GM12878 (cell line): ENCODE measurements around the gene EXO1. TPM values are rescaled to one million over a fixed set of nuclear protein-coding genes. Genes with fewer than 3 reads are reported as not detected.

Experiments
- ATAC-seq: fragments of 200-7000 bp; cut with Tn5 transposase; 3 replicates; pipeline ENCODE4 v1.9.1; 2020; ENCODE audit warnings: mild to moderate bottlenecking, moderate library complexity
- BruUV-seq: library from RNA; stranded (reverse); fragments of 400-500 nt; replicated peaks from 2 replicates; lab custom pipeline; 2021; lab: Mats Ljungman, UMichigan
- CTCF ChIA-PET: fragments of 300-600 bp; sonication (Branson Sonifier 250); formaldehyde crosslinking; extraction: SDS; loops from one replicate; lab custom pipeline; 2021; ENCODE audit warnings: inconsistent platforms; lab: Yijun Ruan, JAX
- POLR2A ChIA-PET: fragments of 350-600 bp; formaldehyde crosslinking; extraction: SDS; loops from one replicate; lab custom pipeline; 2021; ENCODE audit warnings: inconsistent platforms; lab: Charles Lee
- RAD21 ChIA-PET: fragments of 300-600 bp; sonication (Branson Sonifier 250); formaldehyde crosslinking; loops from one replicate; lab custom pipeline; 2023; ENCODE audit warnings: antibody characterized with exemption; ENCODE audit not compliant: unreplicated experiment; lab: Charles Lee
- SMC1A ChIA-PET: fragments of 300-600 bp; sonication (Branson Sonifier 250); formaldehyde crosslinking; loops from one replicate; lab custom pipeline; 2023; ENCODE audit not compliant: unreplicated experiment, uncharacterized antibody; lab: Charles Lee
- DNase-seq: peaks from one replicate; pipeline ENCODE4 v3.0.0-alpha.2; 2011; ENCODE audit warnings: low read depth, low spot score
- FAIRE-seq: peaks from 3 replicates; lab custom pipeline; 2011; peaks lifted over from hg19 to GRCh38; lab: Jason Lieb, UNC
- H2AFZ ChIP-seq: 2 replicates; pipeline ENCODE4 v1.6.0; 2011; ENCODE audit warnings: low read depth, low read length, control low read depth; ENCODE audit not compliant: control insufficient read depth
- H3K27ac ChIP-seq: 2 replicates; pipeline ENCODE4 v1.5.1; 2011; ENCODE audit warnings: control low read depth; ENCODE audit not compliant: control insufficient read depth, insufficient read depth
- H3K27me3 ChIP-seq, 2 experiments: replicated peaks in 1 of 2; 2 replicates each; pipeline versions ENCODE4 v1.6.0 to v1.6.1; 2011; ENCODE audit warnings: low read length in 1 of 2; ENCODE audit not compliant: control insufficient read depth in 2 of 2, insufficient read depth in 2 of 2
- H3K36me3 ChIP-seq, 2 experiments: 2 replicates each; pipeline ENCODE4 v1.5.1; 2011; ENCODE audit warnings: low read length in 1 of 2; ENCODE audit not compliant: control insufficient read depth in 2 of 2, insufficient read depth in 2 of 2
- H3K4me1 ChIP-seq: 2 replicates; pipeline ENCODE4 v1.6.1; 2011; ENCODE audit warnings: mild to moderate bottlenecking, low read length, moderate library complexity, mixed read lengths; ENCODE audit not compliant: control insufficient read depth, insufficient read depth
- H3K4me2 ChIP-seq: 2 replicates; pipeline ENCODE4 v1.6.0; 2011; ENCODE audit warnings: control low read depth; ENCODE audit not compliant: control insufficient read depth, insufficient read depth
- H3K4me3 ChIP-seq: fragments of 200-600 bp; sonication (generic); 2 replicates; pipeline ENCODE4 v1.5.1; 2016
- H3K79me2 ChIP-seq: 2 replicates; pipeline ENCODE4 v1.6.0; 2011; ENCODE audit warnings: low read length; ENCODE audit not compliant: control insufficient read depth, insufficient read depth
- H3K9ac ChIP-seq: 2 replicates; pipeline ENCODE4 v1.8.0; 2011; ENCODE audit warnings: low read length, control low read depth, mixed read lengths; ENCODE audit not compliant: control insufficient read depth, insufficient read depth
- H3K9me3 ChIP-seq: replicated peaks from 3 replicates; pipeline ENCODE4 v1.5.1; 2011; ENCODE audit warnings: mild to moderate bottlenecking, low read length; ENCODE audit not compliant: control insufficient read depth, insufficient read depth
- H4K20me1 ChIP-seq: 2 replicates; pipeline ENCODE4 v1.6.0; 2011; ENCODE audit not compliant: control insufficient read depth, insufficient read depth
- CEBPB ChIP-seq, 2 experiments: fragments of 150-350 bp in 1 of 2; IDR thresholded peaks; 2 replicates each; pipeline ENCODE4 v1.6.1; 2012 to 2014; ENCODE audit warnings: low read depth in 2 of 2, low read length in 2 of 2, borderline replicate concordance in 1 of 2, inconsistent platforms in 1 of 2
- CEBPZ ChIP-seq: fragments of 150-350 bp; IDR thresholded peaks from 2 replicates; pipeline ENCODE4 v1.6.1; 2016; ENCODE audit warnings: low read depth, low read length
- CUX1 ChIP-seq: IDR thresholded peaks from 2 replicates; pipeline ENCODE4 v1.6.1; 2012; ENCODE audit warnings: improper control_type of control experiment, low read depth, low read length; ENCODE audit not compliant: insufficient replicate concordance
- EP300 ChIP-seq, 2 experiments: fragments of 150-350 bp in 1 of 2; IDR thresholded peaks; 2 replicates each; pipeline ENCODE4 v1.6.1; 2011 to 2012; ENCODE audit warnings: low read depth in 2 of 2, low read length in 2 of 2, borderline replicate concordance in 1 of 2, improper control_type of control experiment in 1 of 2, inconsistent platforms in 1 of 2; ENCODE audit not compliant: control insufficient read depth in 1 of 2
- HCFC1 ChIP-seq: fragments of 150-350 bp; IDR thresholded peaks from 2 replicates; pipeline ENCODE4 v1.6.1; 2014; ENCODE audit warnings: low read length
- MEF2B ChIP-seq: fragments of 450-650 bp; IDR thresholded peaks from 2 replicates; pipeline ENCODE4 v1.6.1; 2018; ENCODE audit warnings: mild to moderate bottlenecking, moderate library complexity; ENCODE audit not compliant: partially characterized antibody, poor library complexity, severe bottlenecking
- NFIC ChIP-seq: IDR thresholded peaks from 2 replicates; pipeline ENCODE4 v1.6.1; 2012; ENCODE audit warnings: low read depth, mild to moderate bottlenecking, inconsistent platforms, low read length, moderate library complexity
- TAF1 ChIP-seq: IDR thresholded peaks from 2 replicates; pipeline ENCODE4 v1.6.1; 2011; ENCODE audit warnings: mild to moderate bottlenecking, low read depth, low read length, borderline replicate concordance
- WGBS: methylation state at CpG from one replicate; pipeline ENCODE4 v1.1.6; 2016; ENCODE audit warnings: low lambda C conversion rate; ENCODE audit not compliant: insufficient replicate concordance, insufficient coverage; ENCODE audit errors: missing lambda C conversion rate; 5-methylcytosine and 5-hydroxymethylcytosine counted together
- in situ Hi-C: fragments of 300-500 bp; cut with MboI; formaldehyde crosslinking; loops from 9 replicates; pipeline ENCODE4 v1.14.3; 2018; ENCODE audit warnings: mixed read lengths
- intact Hi-C: fragments of 100-400 bp; cut with micrococcal nuclease; formaldehyde crosslinking; loops from one replicate; pipeline ENCODE4 v1.14.2; 2022; ENCODE audit not compliant: unreplicated experiment
- polyA plus RNA-seq, 11 experiments: library from polyadenylated mRNA; depleted of rRNA in 4 of 11; unstranded in 6 of 11; stranded (reverse) in 5 of 11; fragments of >200 nt; fragmentation: Nextera tagmentation in 4 of 11; fragmentation: Illumina TruSeq in 1 of 11; extraction: Ambion mirVana in 4 of 11; extraction: Trizol in 1 of 11; gene quantifications; 1 replicate in 1 of 11; 2 replicates in 10 of 11; pipeline versions ENCODE4 v1.2.1 to v1.2.3, GENCODE V29; 2011 to 2016; ENCODE audit warnings: inconsistent platforms in 2 of 11, missing spikeins in 2 of 11, low read depth in 1 of 11
- total RNA-seq, 4 experiments: library from RNA; depleted of rRNA in 3 of 4; stranded (reverse); fragments of >200 nt in 3 of 4; fragmentation: Illumina TruSeq in 1 of 4; extraction: Trizol in 1 of 4; gene quantifications; 2 replicates each; pipeline versions ENCODE4 v1.2.1 to v1.2.3, GENCODE V29; 2013 to 2021

Gene EXO1
- total and polyA plus RNA-seq, 10 of the 15 experiments (the other 5 are each of a cell fraction or from before 2014, with no cell fraction given), result 8.7 to 43.4 (median 30.6) TPM

GRCh38 chr1:241916196-241916595, 68.2 kb downstream of the EXO1 start:
- BruUV-seq, result no TSS peak
- TF ChIP-seq MEF2B, result no peak
- no peak for TF ChIP-seq TAF1
- no peak for TF ChIP-seq CEBPZ
- no peak for TF ChIP-seq HCFC1
- no peak for TF ChIP-seq CEBPB (IDR thresholded peaks at IDR 0.05; ENCODE audit: borderline replicate concordance in 1 of 2, low read depth in 2 of 2, low read length in 2 of 2)
- TF ChIP-seq CUX1, result no peak
- no peak for TF ChIP-seq EP300 (IDR thresholded peaks at IDR 0.05; ENCODE audit: borderline replicate concordance in 1 of 2, control insufficient read depth in 1 of 2, low read depth in 2 of 2, low read length in 2 of 2)
- no peak for TF ChIP-seq NFIC
- TF ChIP-seq, all 136 proteins: peak for 0
- 97% methylated on average over 7 of the region's 7 CpGs for WGBS
- FAIRE-seq (no peak), ATAC-seq (no peak), DNase-seq (no peak)
- SMC1A ChIA-PET, result no interaction called here
- RAD21 ChIA-PET, result no interaction called here
- intact Hi-C loops, result no loop called here
- Histone ChIP-seq H3K27ac (no peak overlapping the region), H3K79me2 (no peaks in the 10 kb centered on the region), H3K4me1 (no peaks in the 10 kb centered on the region), H3K4me3 (no peak overlapping the region), H3K9ac (no peak overlapping the region), H3K36me3 (no peaks in the 10 kb centered on the region), H3K9me3 (no peaks in the 10 kb centered on the region), H3K4me2 (no peak overlapping the region), H3K27me3 (no peaks in the 10 kb centered on the region), H2AFZ (no peak overlapping the region), H4K20me1 (no peaks in the 10 kb centered on the region)
- POLR2A ChIA-PET, result no interaction called here
- in situ Hi-C loops, result no loop called here
- CTCF ChIA-PET, result no interaction called here
